TTC549 (cell line): Measurements from ENCODE around the gene IL10RA.
"Not testable (repeated sequence)": the region's sequence is repeated elsewhere in the genome, so short reads cannot be mapped to it uniquely, and the experiment has no call there.

ENCODE experiments used
- FAIRE-seq: peaks from 2 replicates; lab custom pipeline; 2012; peaks lifted over from hg19 to GRCh38; lab: Jason Lieb, UNC

IL10RA gene

GRCh38 chr11:117962826-117963225, 23.4 kb upstream of the IL10RA start:
- FAIRE-seq: no peak

- FAIRE-seq: no peak
Measured at GRCh38 chr11:117966908-117967307, 19.3 kb upstream of the IL10RA start.

- no peak for FAIRE-seq
Measured at GRCh38 chr11:117969160-117969991, 16.8 kb upstream of the IL10RA start.

- no peak for FAIRE-seq
Measured at GRCh38 chr11:117970400-117971024, 15.7 kb upstream of the IL10RA start.

DNA sequence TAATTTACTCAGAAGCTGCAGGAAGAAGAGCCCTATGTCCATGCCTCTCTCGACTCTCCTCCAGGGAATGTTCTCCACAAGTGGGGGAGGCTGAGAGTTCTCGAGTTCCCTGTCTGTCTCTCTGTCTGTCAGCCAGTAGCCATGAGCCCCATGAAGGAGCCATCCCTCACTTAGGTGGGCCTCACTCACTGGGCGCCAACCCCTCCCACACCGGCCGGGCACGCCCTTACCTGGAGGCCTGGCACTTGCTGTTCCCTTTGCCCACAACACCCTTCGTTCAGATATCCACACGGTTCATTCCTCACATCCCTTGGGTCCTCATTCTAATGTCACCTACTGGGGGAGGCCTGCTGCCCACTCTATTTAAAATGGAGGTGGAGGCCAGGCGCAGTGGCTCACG, 14.2 kb upstream of the IL10RA start:
- no peak for FAIRE-seq

GRCh38 chr11:117972629-117973502, 13.3 kb upstream of the IL10RA start:
- FAIRE-seq: no peak

DNA sequence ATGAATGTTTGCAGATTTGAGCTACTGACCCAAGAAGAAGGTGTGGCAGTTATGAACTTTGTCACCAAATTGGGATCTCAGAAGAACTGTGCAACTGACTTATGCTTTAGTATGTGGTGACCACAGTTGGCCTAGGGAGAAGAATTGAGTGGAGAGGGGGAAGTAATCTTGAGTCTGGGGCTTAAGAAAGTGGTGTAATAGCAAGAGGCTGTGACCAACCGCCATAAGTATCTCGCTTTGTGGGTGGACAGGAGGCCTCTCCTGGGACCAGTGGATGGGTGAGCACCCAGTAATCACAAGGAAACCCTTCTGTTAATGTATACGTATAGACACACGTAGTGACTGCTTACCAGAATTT, 12.7 kb upstream of the IL10RA start:
- no peak for FAIRE-seq

DNA sequence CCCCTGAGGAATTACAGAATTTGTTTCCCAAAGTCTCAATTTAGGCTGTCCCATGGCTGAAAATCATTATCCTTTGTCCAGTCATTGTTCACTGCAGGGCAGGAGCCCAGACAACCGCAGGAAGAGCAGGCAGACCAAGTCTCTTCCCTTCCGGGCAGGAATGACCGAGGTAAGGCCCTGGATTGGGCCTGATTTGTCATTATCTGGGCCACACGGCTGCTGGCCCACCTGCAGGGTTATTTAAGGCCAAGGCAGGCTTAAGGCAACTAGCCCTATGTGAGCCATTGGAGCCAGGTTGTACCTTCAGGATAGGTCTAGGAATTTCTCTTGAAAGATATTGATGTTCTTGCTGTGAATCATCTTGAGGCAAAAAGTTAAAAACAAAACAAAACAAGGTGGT, 9.7 kb upstream of the IL10RA start:
- FAIRE-seq: no peak

DNA sequence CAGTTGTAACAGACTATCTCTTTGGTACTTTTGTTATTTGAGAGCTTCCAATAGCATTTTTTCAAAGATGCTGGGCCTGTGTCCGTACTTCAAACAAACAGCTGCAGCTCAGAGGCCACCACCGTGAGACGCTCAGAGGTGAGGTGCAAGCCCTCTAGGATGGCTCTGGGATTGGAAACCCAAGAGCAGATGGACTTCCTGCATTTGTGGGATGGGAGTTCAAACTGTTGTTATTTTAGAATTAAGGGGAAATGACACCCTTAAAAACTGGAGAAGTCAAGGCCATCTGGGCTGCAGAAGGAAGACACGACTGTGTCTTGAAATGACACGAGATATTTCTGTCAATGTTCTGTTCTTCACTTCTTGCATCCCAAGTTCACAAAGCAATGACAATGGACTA, 9.2 kb upstream of the IL10RA start:
- FAIRE-seq: no peak

DNA sequence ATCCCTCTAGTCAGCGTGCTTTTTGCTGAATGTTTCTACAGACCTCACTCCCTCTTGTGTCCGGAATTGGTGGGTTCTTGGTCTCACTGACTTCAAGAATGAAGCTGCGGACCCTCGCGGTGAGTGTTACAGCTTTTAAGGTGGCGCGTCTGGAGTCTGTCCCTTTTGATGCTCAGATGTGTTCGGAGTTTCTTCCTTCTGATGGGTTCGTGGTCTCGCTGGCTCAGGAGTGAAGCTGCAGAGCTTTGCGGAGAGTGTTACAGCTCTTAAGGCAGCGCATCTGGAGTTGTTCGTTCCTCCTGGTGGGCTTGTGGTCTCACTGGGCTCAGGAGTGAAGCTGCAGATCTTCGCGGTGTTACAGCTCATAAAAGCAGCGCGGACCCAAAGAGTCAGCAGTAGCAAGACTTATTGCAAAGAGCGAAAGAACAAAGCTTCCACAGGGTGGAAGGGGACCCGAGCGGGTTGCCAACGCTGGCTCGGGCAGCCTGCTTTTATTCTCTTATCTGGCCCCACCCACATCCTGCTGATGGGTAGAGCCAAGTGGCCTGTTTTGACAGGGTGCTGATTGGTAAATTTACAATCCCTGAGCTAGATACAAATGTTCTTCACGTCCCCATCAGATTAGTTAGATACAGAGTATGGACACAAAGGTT, 8.5 kb upstream of the IL10RA start:
- not testable (repeated sequence) for FAIRE-seq

DNA sequence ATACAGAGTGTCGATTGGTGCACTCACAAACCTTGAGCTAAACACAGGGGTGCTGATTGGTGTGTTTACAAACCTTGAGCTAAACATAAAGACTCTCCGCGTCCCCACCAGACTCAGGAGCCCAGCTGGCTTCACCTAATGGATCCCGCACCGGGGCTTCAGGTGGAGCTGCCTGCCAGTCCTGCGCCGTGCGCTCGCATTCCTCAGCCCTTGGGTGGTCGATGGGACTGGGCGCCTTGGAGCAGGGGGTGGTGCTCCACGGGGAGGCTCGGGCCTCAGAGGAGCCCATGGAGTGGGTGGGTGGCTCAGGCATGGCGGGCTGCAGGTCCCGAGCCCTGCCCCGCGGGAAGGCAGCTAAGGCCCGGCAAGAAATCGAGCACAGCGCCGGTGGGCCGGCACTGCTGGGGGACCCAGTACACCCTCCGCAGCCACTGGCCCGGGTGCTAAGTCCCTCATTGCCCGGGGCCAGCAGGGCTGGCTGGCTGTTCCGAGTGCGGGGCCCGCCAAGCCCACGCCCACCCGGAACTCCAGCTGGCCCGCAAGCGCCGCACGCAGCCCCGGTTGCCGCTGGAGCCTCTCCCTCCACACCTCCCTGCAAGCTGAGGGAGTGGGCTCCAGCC, 7.8 kb upstream of the IL10RA start:
- not testable (repeated sequence) for FAIRE-seq

GRCh38 chr11:117978991-117979390, 7.2 kb upstream of the IL10RA start:
- no peak for FAIRE-seq

- no peak for FAIRE-seq
Measured at GRCh38 chr11:117979481-117980211, 6.5 kb upstream of the IL10RA start.

DNA sequence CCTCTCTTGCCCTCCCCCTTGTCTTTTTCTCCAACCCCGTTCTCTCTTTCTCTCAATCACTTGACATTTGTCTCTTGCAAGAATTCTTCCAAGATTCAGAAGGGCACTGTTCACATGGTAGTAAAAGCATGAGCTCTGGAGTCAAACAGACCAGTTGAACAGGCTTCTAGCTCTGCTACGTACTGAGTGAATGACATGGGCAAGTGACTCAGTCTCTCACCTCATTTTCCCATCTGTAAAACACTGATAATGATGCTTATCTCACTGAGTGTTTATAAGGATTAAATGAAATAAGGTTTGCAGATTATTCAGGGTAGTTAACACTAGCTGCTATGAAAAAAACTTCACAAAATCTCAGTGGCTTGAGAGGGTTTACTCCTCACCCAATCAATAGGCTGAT, 5.9 kb upstream of the IL10RA start:
- no peak for FAIRE-seq

DNA sequence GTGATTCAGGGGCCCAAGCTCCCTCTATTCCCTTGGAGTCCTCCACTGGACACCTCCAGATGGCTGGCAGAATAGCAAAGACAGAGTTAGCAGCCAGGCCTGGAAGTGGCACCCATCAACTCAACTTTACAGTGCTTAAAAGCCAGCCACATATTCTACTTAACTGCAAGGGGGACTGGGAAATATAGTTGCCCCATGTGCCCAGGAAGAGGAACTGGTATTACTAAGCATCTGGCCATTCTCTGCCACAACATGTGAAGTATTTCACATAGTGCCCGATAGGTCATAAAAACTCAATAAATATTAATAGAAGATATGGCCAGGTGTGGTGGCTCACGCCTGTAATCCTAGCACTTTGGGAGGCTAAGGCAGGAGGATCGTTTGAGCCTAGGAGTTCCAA, 5.5 kb upstream of the IL10RA start:
- no peak for FAIRE-seq

- FAIRE-seq: no peak
Measured at GRCh38 chr11:117983163-117983475, 3.1 kb upstream of the IL10RA start.

GRCh38 chr11:117984476-117984875, 1.7 kb upstream of the IL10RA start:
- FAIRE-seq: no peak

- no peak for FAIRE-seq
Measured at GRCh38 chr11:117986981-117987574, 884 bp downstream of the IL10RA start.

GRCh38 chr11:117989351-117990102, 3.3 kb downstream of the IL10RA start:
- FAIRE-seq: no peak

DNA sequence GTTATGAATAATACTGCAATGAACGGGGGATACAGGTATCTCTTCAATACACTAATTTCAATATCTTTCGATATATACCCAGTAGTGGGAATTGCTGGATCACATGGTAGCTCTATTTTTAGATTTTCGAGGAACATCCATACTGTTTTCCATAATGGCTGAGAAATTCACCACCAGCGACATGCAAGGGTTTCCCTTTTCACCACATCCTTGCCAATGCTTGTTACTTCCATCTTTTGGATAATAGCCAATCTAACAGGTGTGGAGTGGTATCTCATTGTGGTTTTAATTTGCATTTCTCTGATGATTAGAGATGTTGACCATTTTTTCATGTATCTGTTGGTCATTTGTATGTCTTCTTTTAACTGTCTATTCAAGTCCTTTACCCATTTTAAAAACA, 5.9 kb downstream of the IL10RA start:
- no peak for FAIRE-seq
